ENCODE data around the gene BOLL. TPM values are rescaled to one million over a fixed set of nuclear protein-coding genes. Genes with fewer than 3 reads are reported as not detected.

Gene BOLL
- total RNA-seq, 1 experiment from 2014 or later: not detected

DNA sequence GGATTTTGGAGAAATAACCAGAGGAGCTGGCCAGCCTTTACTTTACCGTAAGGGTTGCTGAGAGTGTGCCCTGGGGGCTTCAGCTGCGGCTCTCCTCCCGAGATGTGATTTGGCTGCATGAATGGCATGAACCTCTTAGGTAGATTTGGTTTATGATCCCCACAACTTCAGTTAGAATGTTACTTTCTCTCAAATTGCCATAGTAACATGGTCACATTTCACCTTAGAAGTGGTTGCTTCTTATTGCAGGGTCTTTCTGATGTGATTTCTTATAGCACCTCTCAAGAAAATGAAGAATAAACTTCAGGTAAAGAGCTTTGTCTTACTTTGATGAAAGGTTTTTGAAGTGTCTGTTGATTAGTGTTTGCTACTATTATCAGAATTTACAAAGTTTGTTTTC, 24.9 kb upstream of the BOLL start:
- Histone ChIP-seq H2AK5ac (ENCODE audit: insufficient read length, low read length) (no peak overlapping the region), H3K79me1 (ENCODE audit: insufficient read depth, low read depth, low read length, poor library complexity, severe bottlenecking) (no peaks in the 10 kb centered on the region), H3K56ac (ENCODE audit: insufficient read length, low read depth, low read length) (no peak overlapping the region), H4K91ac (ENCODE audit: insufficient read length, low read depth, low read length) (no peak overlapping the region), H4K8ac (replicated peaks; ENCODE audit: insufficient read length, low read depth, low read length) (no peak overlapping the region), H2BK15ac (ENCODE audit: low read depth, low read length) (no peak overlapping the region), H3K4ac (ENCODE audit: low read depth, low read length) (no peak overlapping the region), H4K20me1 (ENCODE audit: control insufficient read depth, insufficient read depth, insufficient read length) (no peaks in the 10 kb centered on the region), H3T11ph (ENCODE audit: low read length) (no peak overlapping the region), H2BK20ac (ENCODE audit: low read depth, low read length, poor library complexity, severe bottlenecking) (no peak overlapping the region), H3K23ac (ENCODE audit: insufficient read length, low read depth, low read length) (no peak overlapping the region), H2AFZ (ENCODE audit: low read length) (no peak overlapping the region), H3K9me3 (ENCODE audit: control insufficient read depth, low read depth, low read length) (no peaks in the 10 kb centered on the region), H3K23me2 (ENCODE audit: insufficient read length, low read depth, low read length, poor library complexity, severe bottlenecking) (peaks cover 5% of the 10 kb centered on the region), H3K4me1 (ENCODE audit: insufficient read depth, low read length) (peaks cover 2% of the 10 kb centered on the region), H3K14ac (ENCODE audit: insufficient read depth, low read length) (no peak overlapping the region), H2BK120ac (ENCODE audit: low read depth, low read length, poor library complexity, severe bottlenecking) (no peak overlapping the region), H2BK12ac (ENCODE audit: insufficient read length, low read depth, low read length) (no peak overlapping the region), H3K4me2 (ENCODE audit: insufficient read depth, insufficient read length, low read length) (no peak overlapping the region), H3K18ac (ENCODE audit: insufficient read length, low read depth, low read length) (no peak overlapping the region), H3K27me3 (ENCODE audit: insufficient read depth, low read length) (peaks cover 9% of the 10 kb centered on the region), H3K79me2 (ENCODE audit: insufficient read depth, low read length) (no peaks in the 10 kb centered on the region; the same call in 1 of the 2 replicates), H4K5ac (ENCODE audit: insufficient read length, low read depth, low read length) (no peak overlapping the region), H2BK5ac (ENCODE audit: insufficient read length, low read length) (no peak overlapping the region), H3K27ac (ENCODE audit: insufficient read length, low read depth, low read length) (no peak overlapping the region), H3K9ac (ENCODE audit: extremely low read depth, insufficient read length, low read length) (no peak overlapping the region)
- no peak for DNase-seq
- no CpG with 5 or more reads among the region's 3 CpGs for WGBS (ENCODE audit: extremely low coverage, insufficient read length, low lambda C conversion rate)
- Mint-ChIP-seq H3K4me1 (peaks cover 5 to 7% of the 10 kb centered on the region in 2 experiments), H3K4me3 (no peak overlapping the region), H3K27ac (no peak overlapping the region), H3K36me3 (ENCODE audit: insufficient read depth in 1 of 3, low read depth in 3 of 3) (no peaks in the 10 kb centered on the region), H3K9me3 (no peaks in the 10 kb centered on the region), H3K27me3 (ENCODE audit: low read depth) (peaks cover 38% of the 10 kb centered on the region)
- TF ChIP-seq, protein P1, sequence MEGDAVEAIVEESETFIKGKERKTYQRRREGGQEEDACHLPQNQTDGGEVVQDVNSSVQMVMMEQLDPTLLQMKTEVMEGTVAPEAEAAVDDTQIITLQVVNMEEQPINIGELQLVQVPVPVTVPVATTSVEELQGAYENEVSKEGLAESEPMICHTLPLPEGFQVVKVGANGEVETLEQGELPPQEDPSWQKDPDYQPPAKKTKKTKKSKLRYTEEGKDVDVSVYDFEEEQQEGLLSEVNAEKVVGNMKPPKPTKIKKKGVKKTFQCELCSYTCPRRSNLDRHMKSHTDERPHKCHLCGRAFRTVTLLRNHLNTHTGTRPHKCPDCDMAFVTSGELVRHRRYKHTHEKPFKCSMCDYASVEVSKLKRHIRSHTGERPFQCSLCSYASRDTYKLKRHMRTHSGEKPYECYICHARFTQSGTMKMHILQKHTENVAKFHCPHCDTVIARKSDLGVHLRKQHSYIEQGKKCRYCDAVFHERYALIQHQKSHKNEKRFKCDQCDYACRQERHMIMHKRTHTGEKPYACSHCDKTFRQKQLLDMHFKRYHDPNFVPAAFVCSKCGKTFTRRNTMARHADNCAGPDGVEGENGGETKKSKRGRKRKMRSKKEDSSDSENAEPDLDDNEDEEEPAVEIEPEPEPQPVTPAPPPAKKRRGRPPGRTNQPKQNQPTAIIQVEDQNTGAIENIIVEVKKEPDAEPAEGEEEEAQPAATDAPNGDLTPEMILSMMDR (conservative IDR thresholded peaks at IDR 0.05): no peak

All from H9 (cell line).